ENCODE measurements around the gene USP3.
A peak's percentile ranks its signal among the peaks of the same experiment; 100 is the strongest.

USP3 gene

DNA sequence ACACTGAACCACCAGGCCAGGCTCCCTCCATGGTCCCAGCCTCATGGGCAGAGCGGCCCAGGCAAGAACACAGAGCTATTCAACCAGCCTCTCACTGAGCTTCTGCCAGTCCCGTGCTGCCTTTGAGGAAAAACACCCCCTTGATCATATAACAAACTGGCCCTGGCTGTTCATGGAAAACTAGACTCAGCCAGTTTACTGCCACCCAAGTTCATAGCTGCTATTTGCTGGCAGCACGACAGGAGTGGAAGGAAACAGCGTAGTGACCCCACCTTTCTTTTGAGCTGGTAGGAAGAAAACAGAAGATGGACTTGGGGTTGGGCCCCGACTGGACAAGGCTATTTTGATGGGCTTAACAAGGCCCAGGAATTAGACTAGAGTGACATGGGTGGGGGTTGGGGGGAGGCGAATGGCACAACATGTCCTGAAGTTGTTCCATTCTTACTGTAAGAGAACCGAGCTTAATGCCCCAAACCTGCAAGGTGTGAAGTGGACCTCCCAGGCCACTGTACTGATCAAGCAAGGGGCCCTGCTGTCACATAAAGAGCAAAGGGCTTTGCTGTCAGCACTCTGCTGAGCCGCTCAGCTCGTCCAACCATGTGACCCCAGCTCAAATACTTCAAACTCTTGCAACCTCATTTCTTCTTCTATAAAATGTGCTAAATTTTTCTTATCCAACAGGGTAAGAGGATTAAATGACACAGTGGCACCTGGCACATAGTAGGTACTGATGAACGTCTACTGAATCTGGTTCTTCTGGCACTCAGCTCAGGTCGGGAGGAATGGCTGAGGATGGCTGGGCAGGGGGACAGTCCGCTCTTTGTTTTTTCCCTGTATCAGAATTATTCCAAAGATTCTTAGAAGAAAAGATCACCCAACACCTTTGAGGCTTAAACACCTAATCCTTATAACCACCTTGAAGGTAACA is 94.3 kb downstream of the USP3 start:
- H3K4me1 ChIP-seq (ENCODE audit: control insufficient read depth, insufficient read depth, low read length): peaks cover 29% of the 10 kb centered on the region
- H3K4me3 ChIP-seq (ENCODE audit: low read length): peak overlapping the region; percentile 82
- no peaks in the 10 kb centered on the region for H3K27me3 ChIP-seq (ENCODE audit: control insufficient read depth, insufficient read depth, low read length)
- peaks cover 3% of the 10 kb centered on the region for H3K36me3 ChIP-seq (ENCODE audit: control insufficient read depth, insufficient read depth, low read length)
- peak overlapping the region; percentile 97 for H3K27ac ChIP-seq (ENCODE audit: low read depth, low read length)
- peak overlapping the region; percentile 71 for H3K9ac ChIP-seq (ENCODE audit: low read length)

DNA sequence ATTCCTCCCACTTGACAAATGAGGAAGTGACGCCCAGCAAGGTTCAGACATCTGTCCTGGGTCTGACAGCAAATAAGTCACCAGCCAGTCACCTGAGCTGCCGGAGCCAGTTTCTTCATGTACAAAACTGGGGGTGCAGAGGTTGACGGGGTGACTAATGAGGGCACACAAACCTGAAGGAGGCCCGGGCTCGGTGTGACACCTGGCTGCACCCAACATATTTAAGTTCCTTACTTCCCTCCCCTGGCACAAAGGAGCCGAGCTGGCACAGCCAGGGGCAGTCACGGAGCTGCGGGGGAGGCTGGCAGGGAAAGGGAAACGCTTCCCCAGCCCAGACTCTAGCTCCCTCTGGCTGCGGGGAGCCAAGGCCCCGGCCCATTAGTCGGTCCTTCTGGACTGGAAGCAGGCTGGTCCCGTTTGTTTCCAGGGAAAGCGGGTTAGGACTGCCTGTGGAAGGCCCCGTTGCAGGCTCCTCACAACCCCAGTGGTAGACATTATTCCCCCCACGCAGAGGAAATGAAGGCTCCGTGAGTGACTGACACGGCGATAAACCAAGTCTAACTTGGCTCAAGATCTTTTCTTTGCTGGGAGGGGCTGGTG is 95.1 kb downstream of the USP3 start:
- no peaks in the 10 kb centered on the region for H3K36me3 ChIP-seq (ENCODE audit: control insufficient read depth, insufficient read depth, low read length)
- H3K4me3 ChIP-seq (ENCODE audit: low read length): peak overlapping the region; percentile 82
- peaks cover 28% of the 10 kb centered on the region for H3K4me1 ChIP-seq (ENCODE audit: control insufficient read depth, insufficient read depth, low read length)
- H3K27ac ChIP-seq (ENCODE audit: low read depth, low read length): peak overlapping the region; percentile 97
- peak overlapping the region; percentile 57 for H3K9ac ChIP-seq (ENCODE audit: low read length)
- no peaks in the 10 kb centered on the region for H3K27me3 ChIP-seq (ENCODE audit: control insufficient read depth, insufficient read depth, low read length)

DNA sequence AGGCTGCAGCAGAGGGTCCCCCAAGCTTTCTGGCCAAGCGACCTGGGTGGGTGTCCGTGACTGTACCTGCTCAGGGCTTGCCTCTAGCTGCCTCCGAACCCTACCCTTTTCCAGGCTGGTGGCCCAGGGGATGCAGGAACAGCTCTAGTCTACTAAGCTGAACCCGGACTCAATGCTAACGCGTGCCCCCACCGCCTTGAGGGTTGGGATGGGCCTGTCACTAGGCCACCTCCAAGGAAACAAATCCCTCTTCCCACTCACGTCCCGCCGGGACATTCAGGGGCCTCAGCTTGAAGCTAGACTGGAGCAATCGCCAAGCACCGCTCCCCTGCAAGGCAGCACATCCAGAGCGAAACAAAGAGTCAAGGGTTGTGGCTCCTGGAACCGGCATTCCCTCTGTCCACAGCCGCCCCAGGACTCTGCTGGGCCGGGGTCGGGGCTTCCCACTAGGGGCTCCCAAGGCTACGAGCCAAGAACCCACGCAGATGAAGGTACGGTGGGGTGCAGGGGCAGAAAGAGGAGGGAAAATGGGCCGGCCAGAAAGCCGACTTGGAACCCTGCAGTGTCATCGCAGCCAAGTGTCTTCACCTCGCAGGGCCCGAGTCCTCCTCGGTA is 95.7 kb downstream of the USP3 start:
- Histone ChIP-seq H3K4me1 (ENCODE audit: control insufficient read depth, insufficient read depth, low read length) (peaks cover 22% of the 10 kb centered on the region), H3K4me3 (ENCODE audit: low read length) (peak overlapping the region; percentile 82), H3K9ac (ENCODE audit: low read length) (peak overlapping the region; percentile 19), H3K36me3 (ENCODE audit: control insufficient read depth, insufficient read depth, low read length) (no peaks in the 10 kb centered on the region), H3K27ac (ENCODE audit: low read depth, low read length) (peak overlapping the region; percentile 97), H3K27me3 (ENCODE audit: control insufficient read depth, insufficient read depth, low read length) (no peaks in the 10 kb centered on the region)

DNA sequence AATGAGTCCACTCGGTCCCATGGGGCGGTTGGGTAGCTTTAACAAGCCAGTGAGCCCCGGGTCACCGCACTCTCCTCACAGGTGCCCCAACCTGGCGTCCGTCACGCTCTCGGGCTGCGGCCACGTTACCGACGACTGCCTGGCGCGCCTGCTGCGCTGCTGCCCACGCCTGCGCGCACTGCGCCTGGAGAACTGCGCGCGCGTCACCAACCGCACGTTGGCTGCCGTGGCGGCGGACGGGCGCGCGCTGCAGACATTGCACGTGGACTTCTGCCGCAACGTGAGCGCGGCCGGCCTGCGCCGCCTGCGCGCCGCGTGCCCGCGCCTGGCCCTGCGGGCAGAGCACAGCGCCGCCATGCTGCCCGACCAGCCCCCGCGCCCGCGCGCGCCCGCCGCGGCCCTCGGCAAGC is 96.2 kb downstream of the USP3 start:
- peak overlapping the region; percentile 82 for H3K4me3 ChIP-seq (ENCODE audit: low read length)
- H3K27ac ChIP-seq (ENCODE audit: low read depth, low read length): peak overlapping the region; percentile 97

DNA sequence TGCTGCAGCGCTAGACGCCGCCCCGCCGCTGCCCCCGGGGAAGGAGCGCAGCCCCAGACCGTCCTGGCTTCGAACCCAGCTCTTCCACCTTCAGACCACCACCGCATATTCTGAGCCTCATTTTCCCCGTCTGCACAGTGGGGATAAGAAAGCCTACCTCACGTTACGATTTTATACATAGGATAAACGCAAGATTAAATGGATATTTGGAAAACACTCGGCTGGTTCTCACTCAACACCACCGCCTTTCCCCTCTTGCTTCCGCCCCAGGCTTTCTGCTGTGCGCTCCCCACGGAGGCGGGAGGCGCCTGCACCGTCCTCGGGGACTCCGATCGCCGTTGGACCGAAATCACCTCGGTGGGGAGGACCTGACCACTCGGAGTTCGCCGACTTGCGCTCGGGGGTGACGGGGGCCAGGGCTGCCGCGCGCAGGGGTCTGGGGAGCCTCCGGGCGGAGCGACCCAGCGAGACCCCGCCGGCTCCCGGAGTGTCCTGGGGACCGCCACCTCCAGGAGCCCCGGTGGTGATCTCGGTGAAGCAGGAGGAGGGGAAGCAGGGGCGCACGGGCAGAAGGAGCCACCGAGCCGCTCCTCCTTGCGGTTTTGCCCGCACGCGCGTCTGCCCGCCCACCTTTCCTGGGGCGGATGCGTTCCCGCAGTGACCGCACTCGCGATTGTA is 96.8 kb downstream of the USP3 start:
- Histone ChIP-seq H3K27ac (ENCODE audit: low read depth, low read length) (peak overlapping the region; percentile 97), H3K36me3 (ENCODE audit: control insufficient read depth, insufficient read depth, low read length) (peaks cover 3% of the 10 kb centered on the region), H3K4me1 (ENCODE audit: control insufficient read depth, insufficient read depth, low read length) (peaks cover 15% of the 10 kb centered on the region), H3K9ac (ENCODE audit: low read length) (peak overlapping the region; percentile 34), H3K4me3 (ENCODE audit: low read length) (peak overlapping the region; percentile 81), H3K27me3 (ENCODE audit: control insufficient read depth, insufficient read depth, low read length) (no peaks in the 10 kb centered on the region)

More for the DNA sequence above, 96.2 kb downstream of the USP3 start:
- Histone ChIP-seq H3K27me3 (ENCODE audit: control insufficient read depth, insufficient read depth, low read length) (no peaks in the 10 kb centered on the region), H3K9ac (ENCODE audit: low read length) (peak overlapping the region; percentile 19), H3K36me3 (ENCODE audit: control insufficient read depth, insufficient read depth, low read length) (peaks cover under 1% of the 10 kb centered on the region), H3K4me1 (ENCODE audit: control insufficient read depth, insufficient read depth, low read length) (peaks cover 18% of the 10 kb centered on the region)

DNA sequence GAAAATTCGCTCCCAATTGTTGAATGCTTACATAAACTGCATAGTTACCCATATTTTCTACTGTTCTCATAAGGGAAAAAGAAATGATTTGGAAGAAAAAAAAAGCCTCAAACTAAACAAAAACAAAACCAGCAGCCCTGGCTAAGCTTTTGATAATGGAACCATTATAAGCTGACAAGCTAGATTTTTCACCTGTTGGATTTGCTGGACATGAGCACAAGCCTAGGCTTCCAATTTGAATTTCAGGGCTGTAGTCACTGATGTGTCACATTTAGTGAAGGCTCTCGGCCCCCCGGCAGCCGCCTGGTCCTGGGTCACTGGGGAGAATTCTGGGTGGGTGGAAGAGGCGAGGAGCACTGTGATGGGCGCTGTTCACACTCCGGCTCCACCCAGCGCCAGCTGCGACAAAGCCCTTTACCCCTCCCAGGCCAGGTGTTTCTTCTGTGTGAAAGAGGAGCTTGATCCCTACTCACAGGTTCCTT is 97.4 kb downstream of the USP3 start:
- peak overlapping the region; percentile 49 for H3K27ac ChIP-seq (ENCODE audit: low read depth, low read length)
- peak overlapping the region; percentile 81 for H3K4me3 ChIP-seq (ENCODE audit: low read length)
- H3K9ac ChIP-seq (ENCODE audit: low read length): peak overlapping the region; percentile 34
- peaks cover 9% of the 10 kb centered on the region for H3K4me1 ChIP-seq (ENCODE audit: control insufficient read depth, insufficient read depth, low read length)
- H3K27me3 ChIP-seq (ENCODE audit: control insufficient read depth, insufficient read depth, low read length): no peaks in the 10 kb centered on the region
- peaks cover 3% of the 10 kb centered on the region for H3K36me3 ChIP-seq (ENCODE audit: control insufficient read depth, insufficient read depth, low read length)

DNA sequence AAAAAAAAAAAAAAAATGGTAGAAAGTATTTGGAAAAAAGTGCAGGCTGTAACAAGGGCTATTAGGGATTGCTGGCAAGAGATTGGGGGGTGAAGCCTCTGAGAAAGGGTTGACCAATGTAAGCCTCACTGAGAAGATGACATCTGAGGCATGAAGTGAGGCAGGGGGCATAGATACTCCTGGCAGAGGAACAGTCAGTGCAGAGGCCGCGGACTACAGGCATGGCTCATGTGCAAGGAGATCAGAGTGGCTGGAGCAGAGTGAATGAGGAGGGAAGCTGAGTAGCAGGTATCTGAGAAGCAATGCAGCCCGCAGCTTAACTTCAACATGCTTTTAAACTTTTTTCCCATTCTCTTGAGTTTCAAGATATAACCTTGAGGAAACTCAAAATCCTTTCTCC is 98.2 kb downstream of the USP3 start:
- Histone ChIP-seq H3K36me3 (ENCODE audit: control insufficient read depth, insufficient read depth, low read length) (peaks cover 3% of the 10 kb centered on the region), H3K4me3 (ENCODE audit: low read length) (no peak overlapping the region), H3K27me3 (ENCODE audit: control insufficient read depth, insufficient read depth, low read length) (no peaks in the 10 kb centered on the region), H3K27ac (ENCODE audit: low read depth, low read length) (no peak overlapping the region), H3K9ac (ENCODE audit: low read length) (no peak overlapping the region), H3K4me1 (ENCODE audit: control insufficient read depth, insufficient read depth, low read length) (peaks cover 8% of the 10 kb centered on the region)

DNA sequence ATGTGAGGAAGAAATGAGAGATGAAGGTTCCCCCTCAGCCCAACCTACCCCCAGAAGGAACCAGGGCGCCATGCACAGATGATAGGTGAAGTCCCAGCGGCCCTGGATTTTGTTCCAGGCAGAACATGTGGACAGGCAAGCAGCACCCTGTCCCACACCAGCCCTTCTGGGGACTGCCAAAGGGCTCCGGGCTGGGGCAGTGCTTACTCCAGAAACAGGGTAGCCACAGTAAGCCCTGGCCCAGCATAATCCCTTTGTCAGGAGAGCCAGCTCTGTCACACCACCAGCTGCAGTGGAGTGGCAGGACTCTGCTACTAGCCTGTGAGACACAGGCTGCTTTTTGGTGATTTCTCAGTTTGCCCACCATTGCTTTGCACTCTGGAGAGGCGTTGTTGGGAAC is 99.1 kb downstream of the USP3 start:
- Histone ChIP-seq H3K4me1 (ENCODE audit: control insufficient read depth, insufficient read depth, low read length) (peaks cover 8% of the 10 kb centered on the region), H3K9ac (ENCODE audit: low read length) (no peak overlapping the region), H3K27ac (ENCODE audit: low read depth, low read length) (no peak overlapping the region)

DNA sequence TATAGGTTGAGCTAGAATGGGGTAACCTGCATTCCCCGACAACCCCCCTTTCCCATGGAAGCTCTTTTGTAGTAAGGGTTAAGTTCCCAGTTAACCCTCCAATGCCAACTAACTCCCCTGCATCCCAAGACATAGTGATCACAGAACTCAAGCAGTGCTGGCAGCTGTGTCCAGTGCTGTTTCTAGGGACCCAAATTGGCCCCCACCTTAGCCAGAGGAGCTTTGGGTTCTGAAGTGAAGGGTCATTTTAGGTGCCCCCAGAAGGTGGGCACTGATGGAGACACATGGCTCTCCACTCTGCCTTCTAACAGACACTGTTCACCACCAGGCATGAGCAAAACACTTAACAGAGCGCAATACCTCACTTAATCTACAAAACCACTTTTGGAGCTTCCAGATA is 99.9 kb downstream of the USP3 start:
- no peak overlapping the region for H3K9ac ChIP-seq (ENCODE audit: low read length)
- peaks cover 8% of the 10 kb centered on the region for H3K4me1 ChIP-seq (ENCODE audit: control insufficient read depth, insufficient read depth, low read length)
- no peak overlapping the region for H3K27ac ChIP-seq (ENCODE audit: low read depth, low read length)
- no peaks in the 10 kb centered on the region for H3K27me3 ChIP-seq (ENCODE audit: control insufficient read depth, insufficient read depth, low read length)
- no peak overlapping the region for H3K4me3 ChIP-seq (ENCODE audit: low read length)
- H3K36me3 ChIP-seq (ENCODE audit: control insufficient read depth, insufficient read depth, low read length): peaks cover 16% of the 10 kb centered on the region

More for the DNA sequence above, 99.1 kb downstream of the USP3 start:
- Histone ChIP-seq H3K4me3 (ENCODE audit: low read length) (no peak overlapping the region), H3K27me3 (ENCODE audit: control insufficient read depth, insufficient read depth, low read length) (no peaks in the 10 kb centered on the region), H3K36me3 (ENCODE audit: control insufficient read depth, insufficient read depth, low read length) (peaks cover 12% of the 10 kb centered on the region)

DNA sequence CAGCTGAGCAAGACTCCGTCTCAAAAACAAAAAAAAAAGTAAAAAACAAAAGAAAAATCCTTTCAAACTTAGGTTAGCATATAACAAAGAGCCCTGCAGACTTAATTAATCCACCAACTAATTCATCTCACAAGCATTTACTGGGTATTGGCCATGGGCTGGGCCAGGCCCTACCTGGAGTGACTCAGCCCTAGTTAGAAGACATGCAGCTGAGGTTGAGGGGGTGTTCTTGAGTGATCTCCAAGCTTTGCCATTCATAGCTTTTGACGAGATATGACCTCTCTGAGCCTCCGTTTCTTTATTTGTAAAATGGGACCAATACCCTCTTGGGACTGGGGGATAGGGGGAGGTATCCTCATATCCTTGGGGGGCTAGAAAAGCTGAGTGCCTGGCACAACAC is 100.6 kb downstream of the USP3 start:
- Histone ChIP-seq H3K27ac (ENCODE audit: low read depth, low read length) (peak overlapping the region; percentile 17), H3K9ac (ENCODE audit: low read length) (no peak overlapping the region), H3K4me1 (ENCODE audit: control insufficient read depth, insufficient read depth, low read length) (peaks cover 14% of the 10 kb centered on the region), H3K36me3 (ENCODE audit: control insufficient read depth, insufficient read depth, low read length) (peaks cover 18% of the 10 kb centered on the region), H3K4me3 (ENCODE audit: low read length) (no peak overlapping the region), H3K27me3 (ENCODE audit: control insufficient read depth, insufficient read depth, low read length) (no peaks in the 10 kb centered on the region)

DNA sequence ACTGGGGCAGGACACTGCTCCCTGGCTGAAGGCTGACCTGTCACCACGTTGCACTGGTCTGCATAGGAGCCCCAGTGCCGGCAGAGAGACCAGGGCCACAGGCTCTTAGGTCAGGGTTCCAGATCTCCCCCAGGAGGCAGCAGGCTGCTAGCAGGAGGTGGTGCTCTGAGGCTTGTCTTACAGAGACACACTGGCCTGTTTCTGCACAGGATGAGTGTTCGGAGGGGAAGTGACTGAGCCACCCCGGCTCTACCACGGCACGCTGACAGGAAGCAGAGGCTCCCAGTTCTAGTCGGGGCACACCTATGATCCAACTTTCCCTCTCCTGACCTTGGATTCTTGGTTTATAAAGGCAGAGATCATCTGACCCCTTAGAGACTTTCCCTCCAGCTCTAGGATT is 101.4 kb downstream of the USP3 start:
- Histone ChIP-seq H3K27me3 (ENCODE audit: control insufficient read depth, insufficient read depth, low read length) (no peaks in the 10 kb centered on the region), H3K9ac (ENCODE audit: low read length) (peak overlapping the region; percentile 7), H3K36me3 (ENCODE audit: control insufficient read depth, insufficient read depth, low read length) (peaks cover 18% of the 10 kb centered on the region), H3K27ac (ENCODE audit: low read depth, low read length) (no peak overlapping the region), H3K4me1 (ENCODE audit: control insufficient read depth, insufficient read depth, low read length) (peaks cover 21% of the 10 kb centered on the region), H3K4me3 (ENCODE audit: low read length) (no peak overlapping the region)

DNA sequence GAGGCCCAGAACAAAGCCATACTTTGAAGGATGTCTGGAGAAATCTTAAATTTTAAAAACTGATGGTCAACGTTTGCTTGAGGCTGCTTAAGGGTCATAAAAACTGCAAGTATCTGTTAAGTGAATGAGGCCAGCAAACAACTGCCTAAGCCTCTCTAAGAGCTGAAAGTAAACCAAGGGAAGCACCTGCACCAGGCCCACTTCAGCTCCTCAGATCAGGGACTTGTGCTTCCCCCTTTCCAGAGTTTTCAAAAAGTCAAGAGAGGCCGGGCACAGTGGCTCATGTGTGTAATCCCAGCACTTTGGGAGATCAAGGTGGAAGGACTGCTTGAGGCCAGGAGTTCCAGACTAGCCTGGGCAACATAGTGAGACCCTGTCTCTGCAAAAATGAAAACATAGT is 101.9 kb downstream of the USP3 start:
- Histone ChIP-seq H3K9ac (ENCODE audit: low read length) (no peak overlapping the region), H3K27ac (ENCODE audit: low read depth, low read length) (no peak overlapping the region), H3K4me3 (ENCODE audit: low read length) (no peak overlapping the region), H3K36me3 (ENCODE audit: control insufficient read depth, insufficient read depth, low read length) (peaks cover 18% of the 10 kb centered on the region), H3K27me3 (ENCODE audit: control insufficient read depth, insufficient read depth, low read length) (no peaks in the 10 kb centered on the region), H3K4me1 (ENCODE audit: control insufficient read depth, insufficient read depth, low read length) (peaks cover 26% of the 10 kb centered on the region)
